NCI-H1694 treated with DMSO at 0.1 percent for 48 hours (cell line): ENCODE results near the gene FBLIM1.
"Not testable (repeated sequence)": the region's sequence is repeated elsewhere in the genome, so short reads cannot be mapped to it uniquely, and the experiment has no call there.

ENCODE experiments used
- DNase-seq: peaks from one replicate; lab custom pipeline; 2025; lab: John Stamatoyannopoulos, UW

FBLIM1 gene

DNA sequence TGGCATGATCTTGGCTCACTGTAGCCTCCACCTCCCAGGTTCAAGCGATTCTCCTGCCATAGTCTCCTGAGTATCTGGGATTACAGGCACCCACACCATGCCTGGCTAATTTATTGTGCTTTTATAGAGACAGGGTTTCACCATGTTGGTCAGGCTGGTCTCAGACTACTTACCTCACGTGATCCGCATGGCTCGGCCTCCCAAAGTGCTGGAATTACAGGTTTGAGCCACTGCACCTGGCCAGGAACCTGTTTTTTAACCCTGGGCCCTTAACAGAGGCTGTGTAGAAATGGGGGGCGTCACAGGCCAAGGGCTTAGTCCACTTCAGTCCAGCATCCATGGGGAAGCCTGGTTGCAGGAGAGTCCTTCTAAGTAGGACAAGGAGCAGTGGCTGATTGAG, 9.3 kb downstream of the FBLIM1 start:
- no peak for DNase-seq

DNA sequence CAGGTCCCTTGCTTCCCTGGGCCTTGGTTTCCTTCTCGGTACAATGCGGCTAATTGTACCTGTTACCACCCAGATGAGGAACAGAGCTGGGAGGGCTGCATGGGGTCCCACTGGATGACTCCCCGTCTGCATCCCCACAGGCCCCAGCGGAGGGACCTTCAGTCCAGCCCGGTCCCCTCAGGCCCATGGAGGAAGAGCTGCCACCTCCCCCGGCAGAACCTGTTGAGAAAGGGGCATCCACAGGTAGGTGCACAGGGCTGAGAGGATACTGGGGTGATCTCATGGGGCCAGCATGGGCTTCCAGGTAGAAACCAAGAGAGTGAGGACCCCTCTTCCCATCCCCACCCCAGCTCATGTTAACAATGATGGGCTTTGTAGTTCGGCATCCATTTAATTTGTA, 9.8 kb downstream of the FBLIM1 start:
- DNase-seq: no peak

- no peak for DNase-seq
These were observed 11.8 kb downstream of the FBLIM1 start for GRCh38 chr1:15770313-15770962.

DNA sequence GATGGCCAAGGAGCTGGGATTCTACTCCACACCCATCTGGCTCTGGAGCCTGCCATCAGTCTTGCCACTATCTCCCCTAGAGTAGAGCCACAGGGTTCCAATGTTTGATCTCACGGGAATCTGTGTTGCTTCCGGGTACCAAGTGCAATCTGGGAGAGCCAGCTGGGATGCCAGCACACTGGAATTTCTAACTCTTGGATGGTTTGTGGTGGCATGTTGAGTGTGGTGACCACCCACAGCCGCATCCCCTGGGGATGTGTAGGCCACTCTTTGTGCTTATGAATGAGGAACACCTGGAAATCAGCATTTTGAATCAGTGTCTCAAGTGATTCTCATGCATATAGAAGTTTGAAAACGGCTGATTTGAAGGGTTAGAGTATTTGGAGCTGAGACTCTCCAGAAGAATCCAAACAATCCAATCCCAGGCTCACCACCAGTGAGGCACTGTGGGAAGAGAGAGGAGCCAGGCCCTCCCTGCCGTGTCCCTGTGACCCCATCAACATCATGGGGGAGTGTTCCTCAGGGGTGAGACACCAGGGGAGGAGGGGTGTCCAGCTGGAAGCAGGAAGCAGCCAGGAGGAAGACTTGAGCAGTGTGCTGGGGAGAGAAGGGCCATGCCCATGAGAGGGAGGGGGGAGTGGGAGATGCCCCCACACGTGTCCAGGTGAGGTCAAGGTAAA, 13.4 kb downstream of the FBLIM1 start:
- DNase-seq: no peak

GRCh38 chr1:15775706-15776105, 17.1 kb downstream of the FBLIM1 start:
- no peak for DNase-seq

GRCh38 chr1:15777909-15778707, 19.5 kb downstream of the FBLIM1 start:
- DNase-seq: no peak

DNA sequence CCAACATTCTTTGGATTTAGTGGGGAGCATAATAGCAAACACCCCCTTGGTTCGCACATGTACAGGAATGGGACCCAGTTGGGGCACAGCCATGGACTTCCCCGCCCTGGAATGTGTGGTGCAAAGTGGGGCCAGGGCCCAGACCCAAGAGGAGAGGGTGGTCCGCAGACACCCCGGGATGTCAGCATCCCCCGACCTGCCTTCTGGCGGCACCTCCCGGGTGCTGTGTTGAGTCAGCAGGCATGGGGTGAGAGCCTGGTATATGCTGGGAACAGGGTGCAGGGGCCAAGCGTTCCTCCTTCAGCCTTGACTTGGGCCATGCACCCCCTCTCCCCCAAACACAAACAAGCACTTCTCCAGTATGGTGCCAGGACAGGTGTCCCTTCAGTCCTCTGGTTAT, 27.1 kb downstream of the FBLIM1 start:
- DNase-seq: no peak

- no peak for DNase-seq
These were observed 28.0 kb downstream of the FBLIM1 start for GRCh38 chr1:15786581-15786980.

DNA sequence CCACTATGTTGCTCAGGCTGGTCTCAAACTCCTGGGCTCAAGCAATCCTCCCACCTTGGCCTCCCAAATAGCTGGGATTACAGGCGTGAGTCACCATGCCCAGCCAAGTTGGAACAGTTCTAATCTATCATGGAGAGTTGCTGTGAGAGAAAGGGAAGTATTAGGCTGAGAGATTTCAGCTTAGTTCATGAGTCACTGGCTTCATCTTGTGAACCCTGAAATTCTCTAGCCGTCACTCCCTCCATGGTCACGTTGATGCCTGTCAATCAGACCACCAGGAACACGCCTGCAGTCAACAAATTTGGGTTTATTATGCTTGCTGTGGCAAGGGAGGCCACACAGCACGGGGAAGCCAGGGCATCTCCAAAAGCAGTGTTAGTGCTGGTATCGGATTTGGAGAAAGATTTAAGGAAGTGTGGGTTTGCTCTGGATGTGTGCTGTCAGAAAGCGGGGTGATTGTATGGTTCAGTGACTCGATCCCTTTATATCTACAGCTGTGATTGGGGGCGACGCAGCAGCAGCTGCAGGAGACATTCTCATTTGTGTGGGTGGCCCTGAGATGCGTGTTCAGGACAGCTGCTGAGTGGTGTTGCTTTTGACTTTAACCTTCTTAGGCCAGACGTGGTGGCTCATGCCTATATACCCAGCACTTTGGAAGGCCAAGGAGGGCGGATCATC, 30.2 kb downstream of the FBLIM1 start:
- DNase-seq: no peak

DNA sequence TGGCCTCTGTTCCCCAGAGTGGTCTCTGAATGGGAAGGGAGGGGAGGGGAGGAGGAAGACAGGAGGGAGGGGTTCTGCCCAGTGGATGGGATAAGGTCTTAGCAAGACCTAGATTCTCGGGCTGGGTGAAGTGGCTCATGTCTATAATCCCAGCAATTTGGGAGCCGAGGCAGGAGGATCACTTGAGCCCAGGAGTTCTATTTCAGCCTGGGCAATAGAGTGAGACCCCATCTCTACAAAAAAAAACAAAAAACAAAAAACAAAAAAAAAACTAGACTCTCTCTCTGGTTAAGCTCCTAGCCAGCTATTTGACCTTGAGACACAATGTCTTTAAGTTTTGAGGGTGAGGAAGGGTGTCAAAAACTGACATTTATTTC, 37.5 kb downstream of the FBLIM1 start:
- DNase-seq: no peak

DNA sequence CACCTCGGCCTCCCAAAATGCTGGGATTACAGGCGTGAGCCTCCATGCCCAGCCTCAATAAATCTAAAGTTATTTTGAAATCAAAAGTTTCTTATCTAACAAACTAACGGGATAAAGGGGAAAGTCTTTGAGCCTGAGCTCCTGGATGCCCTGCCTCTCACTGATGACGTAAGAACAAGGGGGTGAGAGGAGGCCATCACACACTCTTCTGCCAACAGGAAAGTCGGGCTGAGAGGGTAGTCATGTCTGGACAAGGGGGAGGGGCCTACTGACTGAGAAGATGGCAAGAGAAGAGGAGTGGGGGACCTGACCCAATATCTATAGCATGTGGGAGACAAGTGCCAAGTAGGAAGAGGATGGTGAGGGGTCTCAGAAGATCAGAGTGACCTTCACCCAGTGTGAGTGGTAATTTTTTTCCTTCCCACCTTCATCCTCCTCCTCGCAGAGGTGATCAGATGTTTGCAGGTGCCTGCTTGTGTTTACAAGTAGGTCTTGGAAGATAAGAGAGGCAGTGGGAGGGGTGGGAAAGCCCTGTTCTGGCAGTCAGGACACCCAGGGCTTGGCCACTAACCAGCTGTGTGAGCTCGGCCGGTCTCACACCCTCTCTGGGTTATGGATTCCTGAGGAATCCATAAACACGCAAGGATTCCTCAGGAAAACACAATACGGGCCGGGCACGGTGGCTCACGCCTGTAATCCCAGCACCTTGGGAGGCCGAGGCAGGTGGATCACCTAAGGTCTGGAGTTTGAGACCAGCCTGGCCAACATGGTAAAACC, 39.2 kb downstream of the FBLIM1 start:
- DNase-seq: no peak

DNA sequence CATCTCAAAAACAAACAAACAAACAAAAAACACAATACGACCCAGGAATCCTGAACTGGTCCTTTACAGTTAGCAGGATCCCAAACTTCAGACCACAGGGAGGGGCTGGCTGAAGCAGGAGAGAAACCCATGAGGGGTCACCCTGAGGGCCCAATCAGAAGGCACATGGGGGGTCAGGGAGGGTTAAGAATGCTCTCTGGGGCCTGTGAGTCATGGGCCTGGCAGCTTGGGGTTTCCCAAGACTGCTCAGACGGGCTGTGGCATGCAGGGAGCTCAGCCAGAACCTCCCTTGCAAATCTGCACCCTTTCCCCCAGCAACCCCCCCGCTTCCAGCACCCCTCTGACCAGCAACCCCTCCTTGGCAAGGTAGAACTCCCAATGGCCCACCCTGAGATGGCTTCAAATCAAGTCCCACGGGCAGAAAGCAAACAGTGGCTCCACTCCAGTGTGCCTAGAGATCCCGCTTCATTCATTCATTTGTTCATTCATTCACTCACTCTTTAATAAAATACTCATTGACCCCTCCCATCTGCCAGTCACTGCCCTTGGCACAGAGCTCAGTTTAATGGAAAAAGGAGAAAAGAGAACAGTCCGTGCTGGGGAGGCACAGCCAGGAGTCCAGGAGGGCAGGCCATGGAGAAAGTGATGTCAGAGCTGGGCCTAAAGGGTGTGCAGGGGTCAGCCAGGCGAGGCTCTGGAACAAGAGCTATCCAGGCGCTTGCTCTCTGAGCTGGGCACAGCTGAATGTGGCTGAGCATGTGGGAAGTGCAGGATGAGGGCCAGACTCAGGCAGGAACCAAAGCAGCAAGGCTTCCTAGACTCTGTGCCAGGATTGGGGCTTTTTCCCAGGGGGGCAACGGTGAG, 40.6 kb downstream of the FBLIM1 start:
- no peak for DNase-seq

DNA sequence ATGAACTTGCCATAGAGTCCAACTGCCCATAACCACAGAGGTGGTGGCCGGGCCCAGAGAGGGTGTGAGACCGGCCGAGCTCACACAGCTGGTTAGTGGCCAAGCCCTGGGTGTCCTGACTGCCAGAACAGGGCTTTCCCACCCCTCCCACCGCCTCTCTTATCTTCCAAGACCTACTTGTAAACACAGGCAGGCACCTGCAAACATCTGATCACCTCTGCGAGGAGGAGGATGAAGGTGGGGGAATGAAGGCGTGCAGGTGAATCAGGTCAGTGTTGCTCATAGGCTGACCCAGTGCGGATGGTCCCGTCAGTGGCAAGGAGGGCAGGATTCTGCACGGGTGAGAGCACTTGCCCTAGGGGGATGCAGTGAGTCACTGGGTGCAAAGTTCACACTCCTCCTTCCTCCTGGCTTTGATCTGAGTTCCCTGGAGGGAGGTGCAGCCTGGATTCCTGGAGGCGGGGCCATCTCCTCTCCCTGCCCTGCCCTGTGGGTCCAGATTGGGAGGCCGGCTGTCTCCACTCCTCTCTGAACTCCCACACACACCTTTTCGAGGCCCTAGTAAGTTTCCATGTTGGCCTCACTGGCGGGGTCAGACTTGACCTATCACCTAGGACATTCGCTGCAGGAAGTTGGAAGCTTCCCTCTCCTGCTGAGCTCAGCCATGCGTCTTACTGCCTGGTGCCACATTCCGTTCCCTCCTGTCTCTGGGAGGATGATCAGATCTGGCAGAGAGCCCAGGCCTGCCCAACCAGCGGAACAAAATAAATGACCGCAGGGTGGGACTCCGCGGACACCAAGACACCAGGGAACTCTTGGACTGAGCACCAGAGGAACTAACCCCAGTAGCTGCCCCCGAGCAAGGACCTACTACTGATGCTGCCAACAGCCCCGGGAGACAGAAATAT, 41.6 kb downstream of the FBLIM1 start:
- DNase-seq: no peak

- no peak for DNase-seq
These were observed 43.8 kb downstream of the FBLIM1 start for GRCh38 chr1:15802234-15802965.

DNA sequence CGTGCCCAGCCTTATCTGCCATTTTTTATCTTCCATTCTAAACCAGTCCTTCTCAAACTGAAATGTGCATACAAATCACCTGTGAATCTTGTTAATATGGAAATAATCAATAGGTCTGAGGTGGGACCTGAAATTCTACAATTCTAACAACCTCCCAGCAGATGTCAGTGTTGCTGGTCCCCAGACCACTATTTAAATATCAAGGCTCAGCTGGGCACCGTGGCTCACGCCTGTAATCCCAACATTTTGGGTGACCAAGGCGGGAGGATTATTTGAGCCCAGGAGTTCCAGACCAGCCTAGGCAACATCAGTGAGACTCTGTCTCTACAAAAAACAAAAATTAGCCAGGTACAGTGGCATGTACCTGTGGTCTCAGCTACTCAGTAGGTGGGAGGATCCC, 44.8 kb downstream of the FBLIM1 start:
- DNase-seq: peak; percentile 1

DNA sequence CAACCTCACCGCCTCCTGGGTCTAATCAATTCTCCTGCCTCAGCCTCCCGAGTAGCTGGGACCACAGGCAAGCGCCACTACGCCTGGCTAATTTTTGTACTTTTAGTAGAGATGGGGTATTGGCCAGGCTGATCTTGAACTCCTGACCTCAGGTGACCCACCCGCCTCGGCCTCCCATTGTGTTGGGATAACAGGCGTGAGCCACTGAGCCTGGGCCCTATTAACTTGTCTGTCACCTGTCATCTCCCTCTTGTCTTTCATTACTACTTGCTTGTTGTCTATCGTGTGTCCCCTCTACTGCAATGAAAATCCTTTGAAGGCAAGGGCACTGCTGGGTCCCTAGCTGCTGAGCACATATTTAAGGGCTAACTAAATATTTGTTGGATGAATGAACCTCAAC, 45.5 kb downstream of the FBLIM1 start:
- no peak for DNase-seq

DNA sequence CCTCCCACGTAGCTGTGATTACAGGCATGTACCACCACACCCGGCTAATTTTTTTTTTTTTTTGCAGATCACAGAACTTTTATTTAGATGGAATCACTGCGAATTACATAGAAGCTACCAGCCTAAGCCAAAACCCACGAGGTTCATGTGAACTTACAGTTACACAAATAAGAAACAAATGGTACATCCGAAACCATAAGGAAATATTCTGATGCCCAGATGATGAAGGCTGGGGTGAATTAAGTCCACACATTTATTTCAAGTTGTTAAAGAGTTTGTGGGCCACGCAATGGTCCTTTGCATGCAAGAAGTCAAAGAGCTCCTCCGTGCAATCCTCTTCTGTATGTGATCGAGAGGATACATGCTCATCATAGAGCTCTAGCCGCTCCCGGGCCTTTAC, 48.5 kb downstream of the FBLIM1 start:
- no peak for DNase-seq

DNA sequence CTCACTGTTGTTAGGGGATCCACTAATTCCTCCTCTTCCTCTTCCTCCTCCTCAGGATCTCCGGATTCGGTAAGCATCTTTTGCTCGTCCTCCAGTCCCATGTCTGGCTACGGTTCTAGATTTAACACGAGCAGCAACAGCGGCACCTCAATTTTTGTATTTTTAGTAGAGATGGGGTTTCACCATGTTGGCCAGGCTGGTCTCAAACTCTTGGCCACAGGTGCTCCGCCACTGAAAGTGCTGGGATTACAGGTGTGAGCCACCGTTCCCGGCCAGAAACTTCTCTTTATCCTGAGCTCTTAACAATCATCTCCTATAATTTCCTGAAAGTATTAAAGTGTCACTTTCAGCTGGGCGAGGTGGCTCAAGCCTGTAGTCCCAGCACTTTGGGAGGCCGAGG, 49.0 kb downstream of the FBLIM1 start, which contains the start of gene UQCRHL:
Gene UQCRHL, minus strand, starts transcription at position 101 of the 400 bp plus-strand sequence. Its CDS starts 0 bp downstream, at position 101.
- DNase-seq: not testable (repeated sequence)

GRCh38 chr1:15808955-15809354, 50.4 kb downstream of the FBLIM1 start:
- DNase-seq: no peak
